Glomerular endothelial cell (primary cell): ENCODE data around the gene HACD1. TPM values are rescaled to one million over a fixed set of nuclear protein-coding genes. Genes with fewer than 3 reads are reported as not detected.

Source experiments
- DNase-seq: peaks from one replicate; pipeline ENCODE4 v3.0.0-alpha.2; 2011; ENCODE audit warnings: low read depth, low spot score; ENCODE audit errors: extremely low read depth
- total RNA-seq: library from RNA; depleted of rRNA; stranded (reverse); fragments of >200 nt; gene quantifications from 2 replicates; pipeline ENCODE4 v1.2.3, GENCODE V29; 2015

HACD1 gene, protein sequence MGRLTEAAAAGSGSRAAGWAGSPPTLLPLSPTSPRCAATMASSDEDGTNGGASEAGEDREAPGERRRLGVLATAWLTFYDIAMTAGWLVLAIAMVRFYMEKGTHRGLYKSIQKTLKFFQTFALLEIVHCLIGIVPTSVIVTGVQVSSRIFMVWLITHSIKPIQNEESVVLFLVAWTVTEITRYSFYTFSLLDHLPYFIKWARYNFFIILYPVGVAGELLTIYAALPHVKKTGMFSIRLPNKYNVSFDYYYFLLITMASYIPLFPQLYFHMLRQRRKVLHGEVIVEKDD
- total RNA-seq: 16.0 and 17.4 TPM in 2 replicates

DNA sequence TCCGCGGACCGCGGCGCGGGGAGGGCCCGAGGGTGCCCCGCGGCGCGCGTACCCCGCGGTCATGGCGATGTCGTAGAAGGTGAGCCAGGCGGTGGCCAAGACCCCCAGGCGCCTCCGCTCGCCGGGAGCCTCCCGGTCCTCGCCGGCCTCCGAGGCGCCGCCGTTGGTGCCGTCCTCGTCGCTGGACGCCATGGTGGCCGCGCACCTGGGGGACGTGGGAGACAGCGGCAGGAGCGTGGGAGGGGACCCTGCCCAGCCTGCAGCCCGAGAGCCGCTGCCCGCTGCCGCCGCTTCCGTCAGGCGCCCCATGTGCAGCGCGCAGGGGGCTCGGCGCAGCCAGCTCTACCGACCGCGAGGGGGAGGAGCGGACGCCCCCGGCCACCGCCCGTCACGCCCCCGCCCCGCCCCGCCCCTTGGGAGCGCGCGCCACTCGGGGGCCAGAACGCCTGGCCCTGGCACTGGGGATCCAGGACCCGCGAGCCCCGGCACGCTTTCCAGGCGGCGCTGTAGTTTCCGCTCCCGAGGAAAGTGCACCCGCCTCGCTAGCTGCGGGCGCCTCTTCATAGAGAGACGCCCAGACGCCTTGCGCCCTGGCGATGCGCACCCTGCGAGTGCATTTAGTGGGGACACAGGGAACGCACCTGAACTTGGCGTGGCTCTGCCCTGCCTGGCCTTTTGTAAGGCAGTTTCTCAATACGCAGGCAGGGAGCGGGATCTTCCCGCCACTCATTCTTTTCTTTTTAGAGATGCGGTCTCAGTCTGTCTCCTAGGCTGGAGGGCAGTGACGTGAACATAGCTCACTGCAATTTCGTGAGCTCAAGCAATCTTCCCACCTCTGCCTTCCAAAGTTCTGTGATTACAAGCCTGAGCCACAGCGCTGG, at the start of gene HACD1:
TSS of gene HACD1 (minus strand) at position 344 of the 881 bp plus-strand sequence. CDS start at position 309, 35 bp downstream.
- no peak for DNase-seq

DNA sequence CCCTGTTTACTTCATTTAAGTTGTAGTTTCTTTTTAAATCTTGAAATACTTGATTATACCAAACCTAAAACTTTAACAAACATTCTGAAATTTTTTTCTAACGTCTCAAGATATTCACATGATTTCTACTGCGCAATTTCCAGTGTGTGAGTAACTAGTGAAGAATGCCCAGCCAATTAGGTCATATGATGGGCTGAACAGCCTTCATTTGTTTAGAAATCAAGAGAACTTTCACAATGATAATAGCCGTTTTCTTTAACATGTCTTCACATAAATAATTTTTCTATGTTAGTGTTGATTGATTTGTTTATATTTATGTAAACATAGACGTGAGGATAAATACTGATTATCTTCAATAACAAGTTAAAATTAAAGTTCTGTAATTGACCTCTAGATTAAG, 48.6 kb upstream of the HACD1 start:
- DNase-seq: no peak

DNA sequence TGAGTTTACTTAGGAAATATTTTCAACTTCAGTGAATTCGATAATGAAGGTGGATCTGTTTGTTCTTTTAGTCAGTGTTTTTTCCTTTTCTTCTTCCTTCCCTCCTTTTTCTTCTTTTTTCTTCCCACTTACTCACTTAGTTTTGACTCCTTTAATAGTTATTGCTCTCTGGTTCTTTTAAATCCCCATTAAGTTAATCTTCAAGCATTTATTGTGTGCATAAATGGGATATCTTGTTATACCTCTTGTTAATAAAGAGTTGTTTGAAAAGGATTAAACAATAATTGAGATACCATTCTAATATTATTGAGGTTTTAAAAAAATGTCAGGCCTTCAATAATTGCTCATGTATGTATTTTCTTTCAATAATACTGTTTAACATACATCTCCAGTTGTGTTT, 46.3 kb upstream of the HACD1 start:
- no peak for DNase-seq

DNA sequence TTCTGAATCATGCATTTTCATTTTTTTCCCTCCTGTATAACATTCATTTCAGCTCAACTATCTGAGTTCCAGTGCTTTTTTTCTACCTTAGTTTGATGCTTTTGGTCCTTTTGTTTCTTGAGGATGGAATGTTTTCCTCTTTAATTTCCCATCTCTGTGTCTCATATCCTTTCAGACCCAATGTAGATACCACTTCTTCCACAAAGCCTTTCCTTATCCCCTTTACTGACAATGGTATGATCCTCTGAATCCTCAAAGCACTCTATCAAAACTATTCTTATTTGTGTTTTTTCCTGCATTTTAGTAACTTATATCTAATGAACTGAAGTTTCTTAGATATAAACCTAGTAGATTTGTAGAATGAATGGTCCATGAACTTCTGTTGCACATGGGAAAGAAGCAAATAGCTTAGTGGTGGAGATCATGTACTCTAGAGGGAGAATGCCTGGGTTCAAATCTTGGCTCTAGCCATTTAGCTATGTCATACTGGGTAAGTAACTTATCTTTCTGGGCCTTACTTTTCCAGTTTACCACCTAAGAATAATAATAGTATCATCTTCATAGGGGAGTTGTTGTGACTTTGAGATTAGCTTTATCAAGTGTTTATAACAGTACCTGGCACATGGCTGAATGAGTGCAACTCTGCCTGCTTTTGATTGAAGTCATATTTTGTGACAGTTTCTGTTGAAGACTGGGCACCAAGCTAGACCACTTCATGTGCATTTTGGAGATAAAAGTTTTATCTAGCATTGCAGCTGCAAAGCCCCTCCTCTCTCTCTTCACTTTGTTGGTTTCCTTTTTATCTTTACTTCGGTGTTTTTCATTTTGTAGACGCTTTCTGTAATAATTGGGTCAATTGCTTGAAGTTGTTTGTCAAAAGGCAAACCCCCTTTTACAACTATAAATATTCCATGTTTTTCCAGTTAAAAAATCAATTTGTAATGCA, 45.3 kb upstream of the HACD1 start:
- DNase-seq: no peak

DNA sequence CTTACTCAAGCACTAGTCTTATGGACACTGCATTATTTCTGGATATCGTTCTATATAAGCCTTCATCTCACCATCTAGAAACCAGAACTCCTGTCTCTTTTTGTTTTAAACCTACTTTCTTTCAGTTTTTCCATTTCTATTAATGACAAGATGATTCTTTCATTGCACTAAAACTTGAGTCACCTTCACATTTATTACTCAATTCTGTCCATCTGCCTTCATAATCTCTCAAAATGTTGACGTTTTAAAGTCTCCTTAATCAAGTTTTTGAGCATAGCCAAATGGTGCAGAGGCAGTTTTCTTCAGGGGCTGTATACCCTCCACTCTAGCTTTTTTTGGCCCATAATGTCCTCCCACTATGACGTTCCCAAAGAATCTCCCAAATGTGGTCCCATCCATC, 44.3 kb upstream of the HACD1 start:
- no peak for DNase-seq

DNA sequence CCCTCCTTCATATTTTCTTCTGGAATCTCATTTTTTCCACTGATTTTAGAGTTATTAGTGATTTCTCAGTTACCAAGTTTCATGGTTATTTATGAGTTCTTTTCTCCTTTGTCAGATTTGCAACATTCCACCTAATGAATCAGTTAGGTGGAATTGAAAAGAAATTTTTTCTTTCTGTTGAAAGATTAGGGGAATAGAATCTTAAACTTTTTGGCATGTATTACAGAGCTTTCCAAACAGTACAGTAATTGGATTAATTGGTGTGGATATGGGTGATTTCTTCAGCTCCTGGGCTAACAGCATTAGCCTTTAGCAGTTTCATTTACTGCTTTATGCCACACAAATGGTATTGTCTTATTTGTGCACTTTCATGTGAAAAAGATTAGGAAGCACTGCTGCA, 43.7 kb upstream of the HACD1 start:
- no peak for DNase-seq

DNA sequence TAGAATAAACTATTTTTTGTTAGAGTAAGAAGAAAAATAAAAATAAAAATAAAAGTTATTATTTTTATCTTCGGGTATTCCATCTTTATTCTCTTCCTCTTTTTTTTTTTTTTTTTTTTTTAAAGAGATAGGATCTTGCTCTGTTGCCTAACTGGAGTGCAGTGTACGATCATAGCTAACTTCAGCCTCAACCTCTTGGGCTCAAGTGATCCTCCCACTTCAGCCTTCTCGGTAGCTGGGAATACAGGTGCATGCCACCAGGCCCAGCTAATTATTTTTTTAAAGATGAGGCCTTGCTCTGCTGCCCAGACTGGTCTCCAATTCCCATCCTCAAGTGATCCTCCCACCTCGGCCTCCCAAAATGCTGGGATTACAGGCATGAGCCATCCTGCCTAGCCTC, 42.2 kb upstream of the HACD1 start:
- DNase-seq: no peak

DNA sequence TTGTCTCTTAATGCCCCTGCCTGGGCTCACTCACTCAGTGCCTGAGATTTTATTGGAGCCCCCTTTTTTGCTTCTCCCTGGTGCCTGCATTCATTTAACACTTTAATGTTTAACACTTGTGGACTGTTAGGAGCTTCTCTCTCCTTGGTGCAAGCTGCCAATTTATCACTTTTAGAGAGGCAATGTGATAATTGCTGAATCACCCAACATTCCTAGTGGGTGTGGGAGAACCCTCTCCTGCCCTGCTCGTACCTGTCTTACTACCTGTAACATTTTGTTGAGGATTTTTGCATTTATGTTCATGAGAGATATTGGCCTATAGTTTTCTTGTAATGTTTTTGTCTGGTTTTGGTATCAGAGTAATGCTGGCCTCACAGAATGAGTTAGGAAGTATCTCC, 39.9 kb upstream of the HACD1 start:
- DNase-seq: no peak

DNA sequence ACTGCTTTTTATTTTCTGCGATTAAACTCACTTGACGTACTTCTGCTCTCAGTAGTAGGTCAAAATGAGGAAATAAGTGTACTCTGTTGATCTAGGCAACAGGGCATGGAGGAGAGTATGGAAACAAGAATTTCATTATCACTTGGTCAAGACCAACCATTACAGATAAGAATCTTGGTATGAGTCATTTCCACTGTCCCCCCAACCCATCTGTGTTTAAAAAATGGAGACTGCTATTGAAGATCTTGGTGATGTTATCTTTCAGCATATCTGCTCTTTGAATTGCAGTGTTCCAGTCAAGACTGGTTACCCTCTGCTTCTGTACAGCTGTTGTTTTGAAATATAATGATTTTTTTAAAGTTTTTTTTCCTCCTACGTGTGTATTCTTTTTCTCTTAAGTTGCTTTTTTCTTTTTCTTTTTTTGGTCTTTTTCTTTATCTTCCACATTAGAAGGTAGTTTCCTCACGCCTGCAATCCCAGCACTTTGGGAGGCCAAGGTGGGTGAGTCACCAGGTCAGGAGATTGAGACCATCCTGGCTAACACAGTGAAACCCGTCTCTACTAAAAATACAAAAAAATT, 38.5 kb upstream of the HACD1 start:
- no peak for DNase-seq

DNA sequence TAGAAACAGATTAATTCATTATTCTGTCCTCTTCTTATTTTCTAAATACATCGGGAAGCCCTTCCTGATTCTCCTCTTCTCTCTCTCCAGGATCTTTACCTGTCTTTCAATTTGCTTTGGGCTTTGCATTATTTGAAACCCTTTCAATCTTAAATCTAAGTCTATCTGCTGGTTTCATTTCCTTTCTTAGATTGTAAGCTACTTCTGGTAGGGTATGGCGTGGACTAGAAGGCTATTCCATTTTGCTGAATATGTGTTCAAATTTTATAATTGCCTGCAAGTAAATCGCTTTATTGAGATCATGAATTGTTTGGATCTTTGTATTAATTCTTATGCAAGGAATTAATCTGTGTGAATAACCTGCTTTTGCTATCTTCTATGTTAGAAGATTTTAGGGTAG, 37.8 kb upstream of the HACD1 start:
- DNase-seq: no peak

DNA sequence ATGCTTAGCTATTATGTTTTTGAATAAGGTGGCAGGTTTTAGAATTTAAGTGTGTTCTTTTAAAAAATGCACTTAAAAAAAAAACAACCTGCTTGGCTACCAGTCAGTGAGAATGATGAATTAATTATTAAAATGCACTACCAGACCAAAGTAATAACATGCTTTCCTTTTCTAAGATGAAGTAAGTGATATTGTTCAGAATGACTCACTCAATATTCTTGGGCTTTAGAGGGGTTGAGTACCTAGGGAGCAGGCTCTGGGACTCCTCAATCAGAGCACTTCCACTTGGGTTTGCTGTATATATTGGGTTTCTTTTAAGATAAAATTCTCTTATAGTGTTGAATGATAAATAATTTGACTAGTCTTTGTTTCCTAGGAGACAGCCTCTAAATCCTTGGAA, 35.4 kb upstream of the HACD1 start:
- DNase-seq: no peak

DNA sequence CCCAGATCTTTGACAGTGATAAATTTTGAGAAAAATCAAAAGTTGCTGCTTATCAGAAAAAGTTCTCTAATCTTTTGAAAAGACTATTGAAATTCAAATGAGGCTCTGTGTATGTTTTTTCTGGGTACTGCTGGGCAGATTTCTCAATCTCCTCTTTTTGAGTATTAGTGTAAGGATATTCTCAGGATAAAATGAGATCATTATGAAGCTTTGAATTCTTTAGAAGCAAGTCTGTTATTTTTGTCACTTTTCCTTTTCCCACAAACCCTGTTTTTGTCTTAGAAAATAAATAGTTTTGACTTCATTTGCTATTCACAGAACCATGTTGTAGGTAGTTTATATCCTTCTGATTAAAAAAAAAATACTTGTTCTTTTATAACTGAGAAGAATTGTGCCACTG, 34.7 kb upstream of the HACD1 start:
- DNase-seq: no peak

DNA sequence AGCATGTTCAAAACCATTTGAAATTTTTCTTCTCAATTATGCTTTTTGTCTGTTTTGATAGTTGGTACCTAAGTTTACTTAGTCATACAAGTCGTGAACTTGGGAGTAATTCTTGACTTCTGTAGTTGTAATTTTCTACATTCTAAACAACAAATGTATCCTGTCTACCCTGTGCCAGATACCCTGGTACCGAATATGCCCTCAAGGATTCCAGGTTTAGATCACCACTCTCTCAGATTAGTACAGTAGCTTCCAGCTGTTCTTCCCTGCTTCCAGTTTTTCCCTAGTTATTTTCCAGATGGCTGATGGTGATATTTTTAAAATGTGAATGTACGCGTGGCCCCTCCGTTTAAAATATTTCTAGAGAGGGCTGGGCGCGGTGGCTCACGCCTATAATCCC, 33.2 kb upstream of the HACD1 start:
- DNase-seq: no peak

DNA sequence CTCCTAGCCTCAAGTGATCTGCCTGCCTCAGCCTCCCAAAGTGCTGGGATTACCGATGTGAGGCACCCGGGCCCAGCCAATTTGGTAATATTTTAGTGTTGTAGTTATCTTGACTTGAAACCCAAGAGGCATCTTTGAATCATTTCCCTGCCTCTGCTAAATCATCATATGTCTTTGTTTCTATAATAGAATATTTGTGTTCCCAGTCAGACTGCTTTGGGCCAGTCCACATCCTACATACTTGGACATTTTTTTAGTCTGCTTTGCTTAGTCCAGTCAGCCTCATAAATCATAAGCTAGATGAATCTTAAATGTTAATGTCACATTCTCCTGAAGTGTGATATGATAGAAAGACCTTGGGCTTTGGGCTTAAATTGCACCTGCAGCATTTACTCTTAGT, 32.7 kb upstream of the HACD1 start:
- DNase-seq: no peak

DNA sequence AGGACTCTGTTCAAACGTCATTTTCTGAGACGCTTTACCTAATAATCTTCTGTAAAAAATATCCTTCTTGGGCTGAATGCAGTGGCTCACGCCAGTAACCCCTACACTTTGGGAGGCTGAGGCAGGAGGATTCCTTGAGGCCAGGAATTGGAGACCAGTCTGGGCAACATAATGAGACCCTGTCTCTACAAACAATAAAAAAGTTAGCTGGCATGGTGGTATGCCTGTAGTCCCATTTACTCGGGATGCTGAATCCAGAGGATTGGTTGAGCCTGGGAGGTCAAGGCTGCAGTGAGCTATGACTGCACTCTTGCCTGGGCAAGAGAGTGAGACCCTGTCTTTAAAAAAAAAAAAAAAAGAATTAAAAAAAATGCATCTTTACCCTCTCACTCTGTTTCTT, 31.9 kb upstream of the HACD1 start:
- DNase-seq: no peak

DNA sequence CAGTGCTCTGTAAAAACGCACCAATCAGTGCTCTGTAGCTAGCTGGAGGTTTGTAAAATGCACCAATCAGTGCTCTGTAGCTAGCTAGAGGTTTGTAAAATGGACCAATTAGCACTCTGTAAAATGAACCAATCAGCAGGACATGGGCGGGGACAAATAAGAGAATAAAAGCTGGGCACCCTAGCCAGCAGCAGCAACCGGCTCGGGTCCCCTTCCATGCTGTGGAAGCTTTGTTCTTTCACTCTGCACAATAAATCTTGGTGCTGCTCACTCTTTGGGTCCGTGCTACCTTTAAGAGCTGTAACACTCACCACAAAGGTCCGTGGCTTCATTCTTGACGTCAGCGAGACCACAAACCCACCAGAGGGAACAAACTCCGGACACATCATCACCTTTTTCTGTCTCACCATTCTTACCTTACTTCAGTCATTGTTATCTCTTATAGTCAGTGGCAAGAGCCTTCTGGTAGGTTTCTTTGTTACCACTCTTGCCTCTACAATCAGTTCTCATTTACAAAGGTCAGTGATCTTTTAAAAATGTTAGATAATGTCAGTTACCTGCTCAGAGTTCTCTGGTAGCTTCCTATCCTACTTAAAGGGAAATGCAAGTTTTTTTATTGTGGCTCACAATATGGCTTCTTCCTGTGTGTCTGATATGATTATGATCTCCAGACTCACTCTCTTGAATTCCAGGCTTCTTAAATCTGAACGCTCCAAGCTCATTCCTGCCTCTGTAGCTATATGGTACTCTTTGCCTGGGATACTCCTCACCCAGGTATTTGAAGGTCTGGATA, 31.3 kb upstream of the HACD1 start:
- no peak for DNase-seq

DNA sequence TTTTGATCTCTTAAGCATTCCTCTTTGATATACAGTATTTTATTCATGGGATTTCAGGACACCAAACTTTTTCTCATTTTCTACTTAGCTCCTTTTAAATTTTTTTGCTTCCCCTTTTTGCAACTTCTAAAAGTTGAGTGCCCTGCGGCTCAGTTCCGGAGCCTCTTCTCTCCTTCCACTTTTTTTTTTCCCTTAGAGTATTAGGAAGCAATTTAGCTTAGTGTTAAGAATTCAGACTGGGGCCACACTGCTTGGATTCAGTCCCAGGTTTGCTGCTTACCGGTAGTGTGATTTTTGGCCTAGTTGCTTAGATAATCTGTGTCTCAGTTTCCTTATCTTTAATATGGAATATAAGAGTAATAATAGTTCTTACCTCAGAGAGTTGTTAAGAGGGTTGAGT, 30.2 kb upstream of the HACD1 start:
- no peak for DNase-seq

DNA sequence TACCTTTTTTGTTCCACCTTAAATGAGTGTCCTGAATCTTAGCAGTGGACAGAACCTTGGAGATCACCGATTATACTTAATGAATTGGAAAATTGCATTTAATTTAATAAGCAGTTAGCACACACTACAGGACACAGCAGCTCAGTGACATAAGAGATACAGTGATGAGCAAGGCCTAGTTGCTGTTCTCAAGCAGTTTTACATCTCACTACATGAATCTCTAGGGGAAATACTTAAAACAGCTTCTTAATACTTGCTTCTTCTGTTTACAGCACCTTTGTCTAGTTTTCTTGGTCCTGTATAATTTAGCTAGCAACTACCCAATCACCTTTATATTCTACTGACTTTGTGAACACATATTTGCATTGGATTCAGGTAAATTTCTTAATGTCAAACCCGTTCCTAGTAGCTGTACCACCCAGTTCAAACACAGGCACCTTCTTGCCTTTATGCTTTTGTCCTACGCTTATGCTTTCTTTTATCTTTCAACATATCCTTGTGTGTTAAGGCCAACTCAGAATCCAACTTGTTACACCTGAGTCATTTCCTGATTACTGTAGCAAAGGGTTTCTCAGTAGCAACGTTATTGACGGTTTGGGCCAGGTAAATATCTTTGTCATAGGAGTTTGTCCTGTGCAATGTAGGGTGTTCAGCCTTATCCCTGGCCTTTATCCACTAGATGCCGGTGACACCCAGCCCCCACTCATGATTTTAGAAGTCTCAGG, 28.6 kb upstream of the HACD1 start:
- no peak for DNase-seq

DNA sequence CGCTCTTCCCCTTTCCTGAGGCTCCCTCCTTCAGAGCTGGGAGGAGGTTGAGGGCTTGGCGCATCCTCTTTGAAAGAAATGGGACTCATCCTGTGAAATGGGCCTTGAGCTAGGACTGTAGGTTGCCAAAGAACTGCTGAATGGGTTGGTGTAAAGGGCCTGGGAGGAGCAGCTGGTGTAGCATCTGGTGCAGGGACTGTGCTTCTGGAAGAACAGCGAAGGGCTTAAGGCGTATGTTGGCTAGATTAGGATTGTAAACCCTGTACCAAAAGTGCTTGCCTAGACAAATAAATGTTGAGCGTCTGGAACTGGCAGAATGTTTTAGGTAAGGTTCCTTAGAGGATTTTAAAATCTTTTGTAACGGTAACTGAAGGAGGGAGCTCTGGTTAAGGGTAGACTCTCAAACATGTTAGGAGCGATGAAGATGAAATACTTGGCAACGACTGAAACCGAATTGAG, 27.3 kb upstream of the HACD1 start:
- DNase-seq: no peak
